ENCODE measurements around the gene TESMIN. TPM values are rescaled to one million over a fixed set of nuclear protein-coding genes. Genes with fewer than 3 reads are reported as not detected.

Gene TESMIN
- polyA plus RNA-seq, 3 donors = 0.71 to 1.5 (median 1.5) TPM

GRCh38 chr11:68690671-68691401, 60.5 kb downstream of the TESMIN start:
- 57 to 69% (median 58%) methylated on average over 16 of the region's 16 CpGs for WGBS, 3 donors
- H3K27ac ChIP-seq (ENCODE audit: low read depth, low read length) = no peak overlapping the region

GRCh38 chr11:68689737-68690625, 61.3 kb downstream of the TESMIN start:
- 33 to 68% (median 66%) methylated on average over 14 of the region's 14 CpGs for WGBS, 3 donors
- H3K27ac ChIP-seq (ENCODE audit: low read depth, low read length) = no peak overlapping the region

- WGBS, 3 donors = 68 to 91% (median 90%) methylated on average over 12 of the region's 12 CpGs
- no peak overlapping the region for H3K27ac ChIP-seq (ENCODE audit: low read depth, low read length)
Measured at GRCh38 chr11:68688881-68689280, 62.4 kb downstream of the TESMIN start.

GRCh38 chr11:68687986-68688385, 63.3 kb downstream of the TESMIN start:
- 75 to 89% (median 84%) methylated on average over 14 of the region's 14 CpGs for WGBS, 3 donors
- no peak overlapping the region for H3K27ac ChIP-seq (ENCODE audit: low read depth, low read length)

- 58 to 63% (median 59%) methylated on average over 9 of the region's 9 CpGs for WGBS, 3 donors
- H3K27ac ChIP-seq (ENCODE audit: low read depth, low read length) = no peak overlapping the region
Measured at GRCh38 chr11:68687311-68687710, 64.0 kb downstream of the TESMIN start.

- WGBS, 3 donors = 76 to 96% (median 93%) methylated on average over 12 of the region's 12 CpGs
- H3K27ac ChIP-seq (ENCODE audit: low read depth, low read length) = no peak overlapping the region
Measured at GRCh38 chr11:68686486-68686885, 64.8 kb downstream of the TESMIN start.

- WGBS, 3 donors = 91 to 94% (median 93%) methylated on average over 18 of the region's 18 CpGs
Measured at GRCh38 chr11:68685656-68686380, 65.5 kb downstream of the TESMIN start.

GRCh38 chr11:68684385-68685356, 66.6 kb downstream of the TESMIN start, which contains the start of gene GAL:
GAL (plus strand) TSS chr11:68684544; CDS start chr11:68684924, 380 bp downstream.
- 6 to 7% (median 7%) methylated on average over 63 to 113 of the region's 113 CpGs for WGBS, 3 donors
- no peak within 1 kb of the TSS for H3K27ac ChIP-seq (ENCODE audit: low read depth, low read length)

More at GRCh38 chr11:68685656-68686380, 65.5 kb downstream of the TESMIN start:
- H3K27ac ChIP-seq (ENCODE audit: low read depth, low read length) = no peak overlapping the region

GRCh38 chr11:68683536-68684384, 67.6 kb downstream of the TESMIN start:
- WGBS, 3 donors = 36 to 50% (median 47%) methylated on average over 33 to 37 of the region's 37 CpGs
- H3K27ac ChIP-seq (ENCODE audit: low read depth, low read length) = no peak overlapping the region

GRCh38 chr11:68683121-68683520, 68.2 kb downstream of the TESMIN start:
- WGBS, 3 donors = 74 to 80% (median 74%) methylated on average over 7 of the region's 7 CpGs
- no peak overlapping the region for H3K27ac ChIP-seq (ENCODE audit: low read depth, low read length)

GRCh38 chr11:68682531-68682961, 68.8 kb downstream of the TESMIN start:
- H3K27ac ChIP-seq (ENCODE audit: low read depth, low read length) = no peak overlapping the region
- WGBS, 3 donors = 62 to 81% (median 74%) methylated on average over 9 of the region's 9 CpGs

GRCh38 chr11:68680541-68681231, 70.6 kb downstream of the TESMIN start:
- 83 to 94% (median 87%) methylated on average over 17 of the region's 17 CpGs for WGBS, 3 donors
- no peak overlapping the region for H3K27ac ChIP-seq (ENCODE audit: low read depth, low read length)

- 78 to 80% (median 79%) methylated on average over 15 of the region's 15 CpGs for WGBS, 3 donors
- H3K27ac ChIP-seq (ENCODE audit: low read depth, low read length) = no peak overlapping the region
Measured at GRCh38 chr11:68678031-68678441, 73.3 kb downstream of the TESMIN start.

GRCh38 chr11:68677432-68677831, 73.9 kb downstream of the TESMIN start:
- H3K27ac ChIP-seq (ENCODE audit: low read depth, low read length) = no peak overlapping the region
- WGBS, 3 donors = 8 to 21% (median 21%) methylated on average over 6 of the region's 6 CpGs

- no peak overlapping the region for H3K27ac ChIP-seq (ENCODE audit: low read depth, low read length)
- 86 to 94% (median 93%) methylated on average over 16 of the region's 16 CpGs for WGBS, 3 donors
Measured at GRCh38 chr11:68674461-68674860, 76.9 kb downstream of the TESMIN start.

- no peak overlapping the region for H3K27ac ChIP-seq (ENCODE audit: low read depth, low read length)
- 76 to 86% (median 85%) methylated on average over 11 of the region's 11 CpGs for WGBS, 3 donors
Measured at GRCh38 chr11:68673991-68674390, 77.3 kb downstream of the TESMIN start.
